IPS DF 6.9 (cell line): Measurements from ENCODE around the gene PTGER1.
A peak's percentile ranks its signal among the peaks of the same experiment; 100 is the strongest.

Source experiments
- DNase-seq: peaks from one replicate; pipeline ENCODE4 v3.0.0-alpha.2; 2013; ENCODE audit warnings: low read depth, low spot score
- H3K27ac ChIP-seq: one replicate; pipeline ENCODE4 v1.5.1; 2013; ENCODE audit warnings: low read length, control low read depth
- H3K27me3 ChIP-seq: 2 replicates; pipeline ENCODE4 v1.6.1; 2013; ENCODE audit warnings: mild to moderate bottlenecking, low read length; ENCODE audit not compliant: control insufficient read depth, insufficient read depth
- H3K36me3 ChIP-seq: 2 replicates; pipeline ENCODE4 v1.6.1; 2013; ENCODE audit warnings: low read length; ENCODE audit not compliant: control insufficient read depth, insufficient read depth
- H3K4me1 ChIP-seq: 2 replicates; pipeline ENCODE4 v1.6.1; 2013; ENCODE audit warnings: low read length; ENCODE audit not compliant: control insufficient read depth, insufficient read depth
- H3K4me3 ChIP-seq: 2 replicates; pipeline ENCODE4 v1.5.1; 2013; ENCODE audit warnings: mild to moderate bottlenecking, low read length
- H3K9me3 ChIP-seq: 2 replicates; pipeline ENCODE4 v1.6.1; 2013; ENCODE audit warnings: low read length, inconsistent platforms; ENCODE audit not compliant: control insufficient read depth, insufficient read depth
- WGBS: extraction: QIAGEN DNeasy Blood & Tissue Kit; methylation state at CpG from one replicate; pipeline ENCODE4 v1.1.7; 2013; ENCODE audit warnings: mixed read lengths, missing lambda C conversion rate; ENCODE audit not compliant: insufficient read length, insufficient coverage; 5-methylcytosine and 5-hydroxymethylcytosine counted together

PTGER1 gene

DNA sequence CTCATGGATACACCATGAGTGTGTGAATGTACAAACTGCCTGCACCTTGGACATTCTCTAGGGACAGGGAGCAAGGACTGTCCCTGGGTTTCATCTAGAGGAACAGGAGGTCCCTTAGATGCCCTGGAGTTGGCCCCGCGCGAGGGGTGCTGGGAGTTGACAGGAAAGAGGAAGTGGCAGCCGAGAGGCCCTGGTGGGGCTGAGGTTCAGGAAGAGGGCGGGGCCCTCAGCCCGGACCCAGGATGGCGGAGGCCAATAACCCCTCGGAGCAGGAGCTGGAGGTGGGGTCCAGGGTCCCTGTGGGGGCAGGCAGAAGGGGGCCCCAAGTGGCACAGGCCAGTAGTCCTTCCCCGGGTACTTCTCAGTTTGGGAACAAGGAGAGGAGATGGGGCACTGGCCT, 35.1 kb downstream of the PTGER1 start:
- H3K9me3 ChIP-seq, result no peaks in the 10 kb centered on the region
- no peak overlapping the region for H3K27ac ChIP-seq
- no peak overlapping the region for H3K4me3 ChIP-seq
- no peaks in the 10 kb centered on the region for H3K27me3 ChIP-seq
- no peak for DNase-seq
- H3K4me1 ChIP-seq, result 0 out of 2 replicates have a peak, but pooled peaks cover 1% of the 10 kb centered on the region
- no CpG with 5 or more reads among the region's 9 CpGs for WGBS
- H3K36me3 ChIP-seq, result peaks cover 27% of the 10 kb centered on the region

DNA sequence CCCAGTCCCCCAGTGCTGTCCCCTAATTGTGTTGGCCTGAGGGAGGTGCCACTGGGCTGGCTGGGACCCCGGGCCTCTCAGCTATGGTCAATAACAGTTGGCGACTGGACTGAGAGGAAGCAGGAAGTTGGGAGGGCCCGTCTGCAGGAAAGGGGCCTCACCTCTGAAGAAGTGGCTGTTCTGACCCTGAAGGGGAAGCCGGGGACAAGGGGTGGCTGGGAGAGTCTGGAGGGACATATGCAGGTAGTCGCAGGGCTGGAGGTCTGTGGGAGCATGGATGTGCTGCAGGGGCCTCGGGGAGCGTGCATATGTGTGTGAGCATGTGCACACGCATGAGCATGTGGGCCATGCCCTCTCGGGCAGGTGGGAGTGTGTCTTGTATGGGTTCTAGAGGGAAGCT, 36.1 kb downstream of the PTGER1 start:
- no peaks in the 10 kb centered on the region for H3K9me3 ChIP-seq
- no peak overlapping the region for H3K27ac ChIP-seq
- DNase-seq, result no peak
- no peak overlapping the region for H3K4me3 ChIP-seq
- peaks cover 4% of the 10 kb centered on the region for H3K4me1 ChIP-seq
- no peaks in the 10 kb centered on the region for H3K27me3 ChIP-seq
- no CpG with 5 or more reads among the region's 9 CpGs for WGBS
- peaks cover 20% of the 10 kb centered on the region for H3K36me3 ChIP-seq

DNA sequence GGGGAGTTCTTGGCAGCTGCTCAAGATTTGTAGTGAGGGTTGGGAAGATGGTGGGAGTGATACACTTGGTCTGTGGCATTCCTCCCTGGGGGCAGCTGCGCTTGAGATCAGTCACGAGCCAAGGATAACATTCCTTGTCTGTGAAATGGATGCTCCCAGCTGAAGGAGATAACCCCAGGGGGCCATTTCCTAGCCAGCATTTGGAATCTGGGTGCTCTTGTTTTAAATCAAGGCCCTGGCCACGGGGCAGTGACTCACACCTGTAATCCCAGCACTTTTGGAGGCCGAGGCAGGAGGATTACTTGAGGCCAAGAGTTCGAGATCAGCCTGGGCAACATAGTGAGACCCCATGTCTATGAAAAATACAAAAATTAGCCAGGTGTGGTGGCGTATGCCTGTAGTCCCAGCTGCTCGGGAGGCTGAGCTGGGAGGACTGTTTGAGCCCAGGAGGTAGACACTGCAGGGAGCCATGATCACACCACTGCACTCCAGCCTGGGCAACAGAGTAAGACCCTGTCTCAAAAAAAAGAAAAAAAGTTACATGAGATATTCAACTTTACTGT, 37.5 kb downstream of the PTGER1 start:
- H3K36me3 ChIP-seq, result peaks cover 6% of the 10 kb centered on the region
- no peak overlapping the region for H3K4me3 ChIP-seq
- H3K9me3 ChIP-seq, result no peaks in the 10 kb centered on the region
- DNase-seq, result no peak
- WGBS, result no CpG with 5 or more reads among the region's 7 CpGs
- no peaks in the 10 kb centered on the region for H3K27me3 ChIP-seq
- no peak overlapping the region for H3K27ac ChIP-seq
- peaks cover 5% of the 10 kb centered on the region for H3K4me1 ChIP-seq

DNA sequence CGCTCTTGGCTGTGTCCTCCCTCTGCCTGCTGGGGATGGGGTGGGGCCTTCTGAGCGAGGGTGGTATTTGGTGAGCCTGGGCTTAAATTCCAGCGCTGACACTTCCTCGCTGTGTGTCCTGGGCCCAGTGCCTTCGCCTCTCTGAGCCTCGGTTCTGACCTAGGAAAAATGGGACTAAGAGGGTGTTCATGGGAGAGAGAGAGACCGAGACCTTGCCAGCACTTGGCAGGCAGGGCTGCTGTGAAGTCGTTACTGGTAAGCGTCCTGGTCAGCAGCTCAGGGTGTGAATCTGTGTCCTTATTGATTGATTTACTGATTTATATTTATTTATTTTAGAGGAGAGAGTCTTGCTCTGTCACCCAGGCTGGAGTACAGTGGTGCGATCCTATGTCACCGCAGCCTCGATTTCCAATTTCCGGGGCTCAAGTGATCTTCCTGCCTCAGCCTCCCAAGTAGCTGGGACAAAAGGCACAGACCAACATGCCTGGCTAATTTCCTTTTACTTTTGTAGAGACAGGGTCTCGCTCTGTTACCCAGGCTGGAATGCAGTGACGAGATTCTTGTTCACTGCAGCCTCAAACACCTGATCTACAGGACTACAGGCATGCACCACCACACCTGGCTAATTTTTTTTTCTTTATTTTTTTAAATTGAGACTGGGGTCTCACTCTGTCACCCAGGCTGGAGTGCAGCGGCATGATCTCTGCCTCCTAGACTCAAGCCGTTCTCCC, 39.7 kb downstream of the PTGER1 start:
- no peaks in the 10 kb centered on the region for H3K9me3 ChIP-seq
- no peak for DNase-seq
- WGBS, result no CpG with 5 or more reads among the region's 17 CpGs
- H3K4me3 ChIP-seq, result no peak overlapping the region
- no peak overlapping the region for H3K27ac ChIP-seq
- peaks cover 5% of the 10 kb centered on the region for H3K4me1 ChIP-seq
- H3K27me3 ChIP-seq, result no peaks in the 10 kb centered on the region
- no peaks in the 10 kb centered on the region for H3K36me3 ChIP-seq

DNA sequence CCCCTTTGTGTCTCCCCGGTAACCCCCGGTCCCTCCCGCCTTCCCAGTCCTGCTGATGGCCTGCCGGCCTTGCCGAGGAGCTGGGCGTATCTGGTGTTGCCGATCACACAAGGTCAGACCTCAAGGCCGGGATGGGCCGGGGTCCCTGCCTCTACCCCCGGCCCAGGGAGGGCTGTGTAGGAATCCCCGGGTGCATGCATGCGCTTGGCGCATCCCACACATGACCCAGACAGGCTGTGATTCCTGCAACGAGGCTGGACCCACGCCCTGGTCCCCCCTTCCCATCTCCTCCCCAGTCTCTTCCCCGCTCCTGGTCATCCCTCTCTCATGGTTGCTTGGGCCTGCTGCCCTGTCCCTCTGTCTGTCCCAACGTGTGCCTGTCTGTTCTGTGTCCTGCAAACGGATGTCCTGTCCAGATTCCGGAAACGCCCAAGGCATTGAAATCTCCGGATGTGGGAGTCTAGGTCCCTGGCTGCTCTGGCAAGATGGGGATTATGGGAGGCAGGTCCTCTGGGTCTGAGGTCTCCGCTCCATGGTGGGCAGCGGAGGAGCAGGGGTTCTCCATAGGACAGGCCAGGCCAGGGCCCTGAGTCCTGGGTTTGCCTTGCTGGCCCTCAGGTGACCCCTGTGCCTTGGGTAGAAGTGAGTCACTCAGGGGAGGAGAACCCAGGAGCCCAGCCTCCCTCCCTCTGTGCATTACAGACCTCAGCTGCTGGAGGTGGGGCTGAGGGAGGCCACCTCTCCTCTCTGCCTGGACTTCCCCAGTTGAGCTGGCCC, 40.4 kb downstream of the PTGER1 start:
- no peaks in the 10 kb centered on the region for H3K9me3 ChIP-seq
- H3K36me3 ChIP-seq, result no peaks in the 10 kb centered on the region
- peaks cover 4% of the 10 kb centered on the region for H3K4me1 ChIP-seq
- DNase-seq, result no peak
- H3K27me3 ChIP-seq, result no peaks in the 10 kb centered on the region
- no CpG with 5 or more reads among the region's 23 CpGs for WGBS
- H3K4me3 ChIP-seq, result no peak overlapping the region
- H3K27ac ChIP-seq, result no peak overlapping the region

DNA sequence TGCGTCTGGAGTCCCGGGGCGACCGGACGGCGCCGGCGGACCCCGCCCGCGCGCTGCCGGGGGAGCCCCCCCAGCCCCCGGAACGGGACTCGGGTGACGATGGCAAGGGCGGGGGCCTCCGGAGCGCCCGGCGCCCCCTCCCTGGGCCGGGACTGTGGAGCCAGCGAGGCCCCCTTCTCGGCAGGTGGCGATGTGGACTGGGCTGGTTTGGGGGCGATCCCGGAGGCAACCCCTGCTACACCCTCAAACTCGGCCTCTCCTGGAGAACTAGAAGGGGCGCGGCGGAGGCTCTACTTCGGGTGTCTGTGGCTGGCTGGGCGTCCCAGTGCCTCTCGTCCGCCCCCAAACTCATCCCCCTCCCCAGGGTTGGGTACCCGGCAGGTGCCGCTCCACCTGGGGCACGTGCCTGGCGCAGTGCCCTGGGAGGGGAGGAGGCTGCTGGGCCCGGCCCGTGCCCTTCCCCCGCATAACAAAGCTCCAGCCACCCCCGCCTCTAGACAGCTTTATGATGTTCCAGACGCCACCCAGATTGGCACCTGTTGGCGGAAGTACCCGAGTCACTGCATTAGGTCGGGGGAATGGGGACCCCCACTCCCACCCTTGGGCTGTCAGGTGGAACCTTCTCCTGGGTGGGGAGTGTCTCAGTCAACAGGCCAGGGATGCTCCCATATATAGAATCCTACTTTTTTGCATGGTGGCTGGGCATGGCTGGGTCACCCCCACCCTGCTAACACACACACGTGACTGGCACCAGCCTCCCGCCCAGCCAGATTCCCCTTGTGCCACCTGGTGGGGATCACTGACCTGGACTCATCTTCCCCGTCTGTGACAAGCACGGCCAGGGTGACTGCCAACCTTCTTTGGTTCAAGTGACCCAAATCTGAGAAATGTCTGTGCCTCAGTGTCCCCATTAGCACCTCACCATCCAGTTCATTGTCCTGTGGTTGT, 41.3 kb downstream of the PTGER1 start:
- no CpG with 5 or more reads among the region's 52 CpGs for WGBS
- H3K9me3 ChIP-seq, result no peaks in the 10 kb centered on the region
- peak overlapping the region; percentile 69 for H3K4me3 ChIP-seq
- no peaks in the 10 kb centered on the region for H3K36me3 ChIP-seq
- H3K27ac ChIP-seq, result no peak overlapping the region
- DNase-seq, result no peak
- peaks cover 4% of the 10 kb centered on the region for H3K4me1 ChIP-seq
- no peaks in the 10 kb centered on the region for H3K27me3 ChIP-seq

DNA sequence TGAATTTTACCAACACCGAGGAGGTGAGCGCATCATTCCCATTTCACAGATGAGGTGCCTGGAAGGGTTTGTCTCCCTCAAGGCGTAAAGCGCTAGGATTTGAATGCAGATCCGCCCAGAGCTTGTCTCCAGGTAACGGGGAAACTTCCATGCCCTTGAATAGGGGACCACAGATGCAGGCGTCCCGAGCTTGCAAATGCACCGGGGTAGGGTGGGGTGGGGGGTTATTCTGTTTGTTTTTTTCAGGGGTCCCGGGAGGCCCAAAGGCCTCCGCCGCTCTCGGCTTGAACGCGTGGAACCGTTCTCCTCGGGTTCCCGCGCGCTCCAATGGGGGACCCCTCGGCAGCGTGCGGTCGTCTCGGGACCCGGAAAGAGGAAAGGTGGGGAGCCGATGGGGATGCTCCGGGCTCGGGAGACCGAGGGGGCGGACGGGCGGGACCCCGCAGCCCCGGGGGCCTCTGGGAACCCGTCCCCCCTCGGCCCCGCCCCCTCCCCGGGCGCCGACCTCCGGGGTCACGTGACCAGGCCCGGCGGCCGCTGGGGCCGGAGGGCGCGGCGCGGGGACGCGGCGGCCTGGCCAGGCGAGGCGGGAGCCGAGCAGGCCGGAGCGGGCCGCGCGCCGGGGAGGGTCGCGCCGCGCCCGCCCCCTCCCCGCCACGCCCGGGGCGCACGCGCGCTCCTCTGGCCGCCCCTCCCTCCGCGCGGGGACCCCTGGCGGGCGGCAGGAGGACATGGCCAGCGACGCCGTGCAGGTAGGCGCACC, 42.2 kb downstream of the PTGER1 start, which contains the start of gene PKN1:
Gene PKN1 (plus strand): TSS at position 516 of the 763 bp plus-strand sequence. CDS start 216 bp downstream, at position 732.
- Histone ChIP-seq H3K9me3 (no peaks in the 10 kb centered on the region), H3K4me3 (peak within 1 kb of the TSS; percentile 69), H3K27me3 (no peaks in the 10 kb centered on the region), H3K36me3 (no peaks in the 10 kb centered on the region), H3K4me1 (peaks cover 4% of the 10 kb centered on the region), H3K27ac (no peak within 1 kb of the TSS)
- no CpG with 5 or more reads among the region's 85 CpGs for WGBS
- DNase-seq, result no peak

DNA sequence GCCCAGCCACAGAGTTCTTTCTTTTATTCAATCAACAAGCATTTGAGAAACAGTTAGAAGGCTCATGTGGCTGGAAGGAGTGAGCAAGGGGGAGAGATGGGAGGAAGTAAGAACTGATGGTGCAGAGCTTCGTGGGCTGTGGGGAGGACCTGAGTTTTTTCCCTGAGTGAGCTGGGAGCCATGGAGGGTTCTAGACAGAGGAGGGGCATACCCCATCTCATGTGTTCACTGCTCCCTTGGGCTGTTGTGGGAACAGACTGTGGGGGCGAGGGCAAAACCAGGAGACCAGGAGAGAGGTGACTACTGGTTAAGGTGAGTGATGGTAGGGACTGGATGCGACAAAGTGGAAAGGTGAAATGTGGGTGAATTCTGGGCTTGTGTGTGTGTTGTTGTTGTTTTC, 44.4 kb downstream of the PTGER1 start:
- Histone ChIP-seq H3K9me3 (no peaks in the 10 kb centered on the region), H3K4me1 (peaks cover 4% of the 10 kb centered on the region), H3K27ac (no peak overlapping the region), H3K27me3 (no peaks in the 10 kb centered on the region), H3K4me3 (no peak overlapping the region), H3K36me3 (no peaks in the 10 kb centered on the region)
- no CpG with 5 or more reads among the region's 3 CpGs for WGBS
- no peak for DNase-seq

DNA sequence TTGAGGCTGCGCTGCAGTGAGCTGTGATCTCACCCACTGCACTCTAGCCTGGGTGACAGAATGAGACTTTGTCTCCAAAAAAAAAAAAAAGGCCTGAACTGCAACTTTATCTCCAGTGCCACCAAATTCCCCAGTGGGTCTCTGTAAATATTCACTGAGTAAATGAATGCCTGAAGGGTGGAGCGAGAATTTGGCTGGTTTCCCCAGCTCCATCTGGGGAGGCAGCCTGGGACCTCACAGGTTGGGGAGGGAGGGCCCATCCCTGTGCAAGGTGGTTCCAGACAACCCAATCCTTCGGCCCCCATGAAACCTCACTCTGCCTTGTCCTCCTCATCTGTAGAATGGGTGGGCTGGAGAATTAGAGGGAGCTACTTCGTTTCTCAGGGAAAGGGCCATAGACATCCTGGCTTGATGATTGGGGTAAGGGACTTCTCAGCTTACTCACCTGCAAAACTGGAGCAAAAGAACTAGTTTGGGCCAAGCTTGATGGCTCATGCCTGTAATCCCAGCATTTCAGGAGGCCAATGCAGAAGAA, 46.2 kb downstream of the PTGER1 start:
- Histone ChIP-seq H3K27me3 (no peaks in the 10 kb centered on the region), H3K4me3 (no peak overlapping the region), H3K9me3 (no peaks in the 10 kb centered on the region), H3K27ac (no peak overlapping the region), H3K36me3 (no peaks in the 10 kb centered on the region), H3K4me1 (peaks cover under 1% of the 10 kb centered on the region)
- DNase-seq, result no peak
- whole genome bisulfite sequencing, result no CpG with 5 or more reads among the region's 4 CpGs
